NB4 (cell line): ENCODE results near the gene RBCK1.

Experiments used
- CTCF ChIP-seq: IDR thresholded peaks from one replicate; pipeline ENCODE4 v1.5.1; 2012; ENCODE audit warnings: low read depth, low read length
- MAX ChIP-seq: IDR thresholded peaks from 2 replicates; pipeline ENCODE4 v1.6.1; 2011; ENCODE audit warnings: low read depth, low read length
- MYC ChIP-seq: IDR thresholded peaks from 2 replicates; pipeline ENCODE4 v1.6.1; 2011; ENCODE audit warnings: low read depth, low read length
- POLR2A ChIP-seq: IDR thresholded peaks from 2 replicates; pipeline ENCODE4 v1.6.1; 2011; ENCODE audit warnings: mild to moderate bottlenecking; ENCODE audit not compliant: insufficient read length; ENCODE audit errors: extremely low read depth

DNA sequence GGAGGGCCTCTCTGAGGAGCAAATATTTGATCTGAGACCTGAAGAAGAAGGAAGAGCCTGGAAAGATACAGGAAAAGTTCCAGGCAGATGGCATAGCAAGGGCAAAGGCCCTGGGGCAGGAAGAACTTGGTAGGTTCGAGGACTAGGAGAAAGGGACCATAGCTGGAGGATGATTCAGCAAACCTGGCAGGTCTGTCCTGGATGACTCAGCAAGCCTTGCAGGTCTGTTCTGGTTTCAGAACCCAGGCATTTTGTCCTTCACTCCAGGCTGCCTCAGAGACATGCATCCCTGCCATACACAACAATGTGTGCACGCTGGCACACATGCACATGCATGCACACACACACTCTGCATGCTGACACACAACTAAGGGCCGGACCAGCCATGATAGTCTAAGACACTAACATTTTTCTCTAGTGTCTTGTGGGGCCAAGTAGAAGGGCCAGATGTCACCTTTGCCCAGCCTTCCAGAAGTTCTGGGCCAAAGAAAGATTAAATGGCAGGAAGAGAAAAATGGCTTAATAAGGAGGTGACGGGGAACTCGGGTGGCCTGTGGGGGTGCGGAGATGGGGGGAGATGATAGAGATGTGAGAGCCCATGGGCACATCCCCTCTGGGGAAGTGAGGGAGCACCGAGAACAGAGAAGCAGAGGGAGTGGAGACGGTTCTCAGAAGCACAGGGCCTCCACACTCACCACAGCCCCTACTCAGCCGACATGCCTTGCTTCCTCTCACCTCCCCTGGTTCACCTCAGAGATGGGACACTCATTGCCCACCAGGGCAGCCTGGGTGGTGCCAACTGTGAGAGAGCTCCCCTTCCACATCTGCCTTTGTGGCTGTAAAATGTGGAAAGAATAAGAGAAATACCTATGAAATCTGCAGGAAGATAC lies 42.9 kb upstream of the RBCK1 start:
- TF ChIP-seq CTCF (no peak), MAX (no peak), MYC (no peak), POLR2A (no peak)
